Activated T-helper 1 cell treated with anti-CD3 and anti-CD28 coated beads, Interleukin-2, amount 50 U/mL, for 16 hours (primary cell): ENCODE results near the gene IRF9.

Experiments used
- DNase-seq, 2 donors: peaks; one replicate each; pipeline ENCODE4 v3.0.0-alpha.2; 2020; ENCODE audit warnings: low read depth in 1 of 2, low spot score in 1 of 2

Gene IRF9

GRCh38 chr14:24213866-24214662, 53.0 kb downstream of the IRF9 start:
- no peak for DNase-seq

GRCh38 chr14:24215495-24216344, 54.7 kb downstream of the IRF9 start, which contains the start of gene MDP1:
MDP1 (minus strand) TSS chr14:24216066; CDS start chr14:24215955, 111 bp downstream.
- peak; percentile 70 to 75 for DNase-seq
